GM10248 (cell line): ENCODE results near the gene SMOC2.
"Not testable (repeated sequence)": the region's sequence is repeated elsewhere in the genome, so short reads cannot be mapped to it uniquely, and the experiment has no call there.

ENCODE experiments used
- CTCF ChIA-PET: fragments of 300-600 bp; sonication (Branson Sonifier 250); formaldehyde crosslinking; extraction: SDS; loops from one replicate; lab custom pipeline; 2021; ENCODE audit warnings: antibody characterized with exemption; lab: Yijun Ruan, JAX
- POLR2A ChIA-PET: fragments of 350-650 bp; sonication (Branson Sonifier 250); formaldehyde crosslinking; extraction: SDS; loops from one replicate; lab custom pipeline; 2020; ENCODE audit warnings: antibody characterized with exemption; lab: Yijun Ruan, JAX
- DNase-seq: peaks from one replicate; pipeline ENCODE4 v3.0.0; 2012; ENCODE audit errors: extremely low spot score
- TF ChIP-seq, protein P1 (sequence below): IDR thresholded peaks from 2 replicates; pipeline ENCODE4 v1.5.1; 2012; ENCODE audit warnings: mild to moderate bottlenecking, low read depth; ENCODE audit errors: extremely low read depth, missing control alignments, control extremely low read depth

SMOC2 gene

DNA sequence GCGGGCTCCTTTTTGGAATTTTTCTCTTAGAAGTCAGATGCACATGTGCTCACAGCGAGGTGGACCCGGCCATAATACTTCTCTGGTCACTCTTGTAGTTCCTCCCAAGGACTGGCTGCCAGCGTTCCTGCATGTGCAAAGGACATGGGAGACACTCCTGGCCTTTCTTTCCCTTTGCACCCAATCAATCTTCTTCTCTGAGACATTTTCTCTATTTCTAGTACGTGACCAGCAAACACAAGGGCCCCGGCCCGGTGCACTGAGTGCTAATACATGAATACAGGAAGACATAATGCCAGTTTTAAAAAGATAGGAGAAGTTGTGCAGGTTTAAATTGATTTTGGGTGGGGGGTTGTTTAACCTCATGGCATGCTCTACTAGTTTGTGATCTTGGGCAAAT is 233.6 kb downstream of the SMOC2 start:
- ChIA-PET CTCF (interaction anchor here (1.1 kb wide), 1 partner anchor 14 kb away, joined by 3 read pairs; no protein-coding TSS in a partner anchor), POLR2A (no interaction called here)

DNA sequence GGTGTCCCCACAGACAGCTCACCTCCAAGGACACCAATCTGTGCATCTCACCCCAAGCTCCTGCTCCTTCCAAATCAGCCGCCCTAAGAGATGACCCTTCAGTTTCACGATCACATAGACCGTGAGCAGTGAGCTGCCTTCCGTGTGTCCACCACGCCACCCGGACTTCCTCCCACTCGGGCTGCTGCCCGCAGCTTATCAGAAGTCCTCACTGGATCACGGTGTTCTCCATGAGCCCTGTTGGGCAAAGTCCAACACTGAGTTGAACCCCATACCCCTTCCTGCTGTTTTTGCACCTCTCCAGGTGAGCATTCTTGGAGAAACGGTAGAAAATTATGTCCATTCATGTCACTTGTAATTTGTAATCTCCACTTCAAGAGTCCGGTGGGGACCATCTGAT is 234.4 kb downstream of the SMOC2 start:
- TF ChIP-seq, protein P1, sequence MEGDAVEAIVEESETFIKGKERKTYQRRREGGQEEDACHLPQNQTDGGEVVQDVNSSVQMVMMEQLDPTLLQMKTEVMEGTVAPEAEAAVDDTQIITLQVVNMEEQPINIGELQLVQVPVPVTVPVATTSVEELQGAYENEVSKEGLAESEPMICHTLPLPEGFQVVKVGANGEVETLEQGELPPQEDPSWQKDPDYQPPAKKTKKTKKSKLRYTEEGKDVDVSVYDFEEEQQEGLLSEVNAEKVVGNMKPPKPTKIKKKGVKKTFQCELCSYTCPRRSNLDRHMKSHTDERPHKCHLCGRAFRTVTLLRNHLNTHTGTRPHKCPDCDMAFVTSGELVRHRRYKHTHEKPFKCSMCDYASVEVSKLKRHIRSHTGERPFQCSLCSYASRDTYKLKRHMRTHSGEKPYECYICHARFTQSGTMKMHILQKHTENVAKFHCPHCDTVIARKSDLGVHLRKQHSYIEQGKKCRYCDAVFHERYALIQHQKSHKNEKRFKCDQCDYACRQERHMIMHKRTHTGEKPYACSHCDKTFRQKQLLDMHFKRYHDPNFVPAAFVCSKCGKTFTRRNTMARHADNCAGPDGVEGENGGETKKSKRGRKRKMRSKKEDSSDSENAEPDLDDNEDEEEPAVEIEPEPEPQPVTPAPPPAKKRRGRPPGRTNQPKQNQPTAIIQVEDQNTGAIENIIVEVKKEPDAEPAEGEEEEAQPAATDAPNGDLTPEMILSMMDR = no peak
- ChIA-PET CTCF (no interaction called here), POLR2A (no interaction called here)
- DNase-seq = no peak

More for the DNA sequence above, 233.6 kb downstream of the SMOC2 start:
- DNase-seq = no peak
- TF ChIP-seq, protein P1 = no peak

DNA sequence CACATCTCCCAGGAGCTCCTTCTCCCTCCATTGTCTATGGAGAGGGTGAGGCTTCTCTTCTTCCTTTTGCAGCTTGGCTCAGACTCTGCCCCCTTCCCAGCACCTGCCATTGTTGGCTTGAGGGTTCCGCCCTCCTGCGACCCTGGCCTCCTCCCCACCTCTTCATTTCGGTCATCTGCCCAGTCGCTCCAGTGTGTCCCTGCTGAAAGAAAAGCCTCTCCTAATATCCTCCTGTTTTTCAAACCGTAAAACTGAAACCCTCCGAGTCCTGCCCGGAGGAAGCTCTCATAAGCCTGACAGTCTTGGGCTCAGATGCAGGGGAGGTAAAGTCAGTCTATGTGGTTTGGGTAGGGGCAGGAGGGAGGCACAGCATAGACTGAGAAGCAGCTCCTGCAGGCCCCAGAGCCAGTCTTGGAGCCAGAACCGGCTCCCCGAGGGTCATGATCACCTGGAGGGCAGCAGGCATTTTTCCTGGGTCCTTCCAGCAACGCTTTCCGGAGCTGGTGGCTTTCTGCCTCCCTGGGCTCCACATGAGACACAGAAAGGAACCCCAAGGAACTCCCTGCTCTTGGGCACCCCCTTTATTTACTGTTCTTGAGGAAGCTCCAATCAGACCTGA is 235.1 kb downstream of the SMOC2 start:
- CTCF ChIA-PET = interaction anchor here (1.7 kb wide), 1 partner anchor 9 kb away, joined by 3 read pairs; no protein-coding TSS in a partner anchor
- TF ChIP-seq, protein P1 = no peak
- POLR2A ChIA-PET = no interaction called here
- no peak for DNase-seq

DNA sequence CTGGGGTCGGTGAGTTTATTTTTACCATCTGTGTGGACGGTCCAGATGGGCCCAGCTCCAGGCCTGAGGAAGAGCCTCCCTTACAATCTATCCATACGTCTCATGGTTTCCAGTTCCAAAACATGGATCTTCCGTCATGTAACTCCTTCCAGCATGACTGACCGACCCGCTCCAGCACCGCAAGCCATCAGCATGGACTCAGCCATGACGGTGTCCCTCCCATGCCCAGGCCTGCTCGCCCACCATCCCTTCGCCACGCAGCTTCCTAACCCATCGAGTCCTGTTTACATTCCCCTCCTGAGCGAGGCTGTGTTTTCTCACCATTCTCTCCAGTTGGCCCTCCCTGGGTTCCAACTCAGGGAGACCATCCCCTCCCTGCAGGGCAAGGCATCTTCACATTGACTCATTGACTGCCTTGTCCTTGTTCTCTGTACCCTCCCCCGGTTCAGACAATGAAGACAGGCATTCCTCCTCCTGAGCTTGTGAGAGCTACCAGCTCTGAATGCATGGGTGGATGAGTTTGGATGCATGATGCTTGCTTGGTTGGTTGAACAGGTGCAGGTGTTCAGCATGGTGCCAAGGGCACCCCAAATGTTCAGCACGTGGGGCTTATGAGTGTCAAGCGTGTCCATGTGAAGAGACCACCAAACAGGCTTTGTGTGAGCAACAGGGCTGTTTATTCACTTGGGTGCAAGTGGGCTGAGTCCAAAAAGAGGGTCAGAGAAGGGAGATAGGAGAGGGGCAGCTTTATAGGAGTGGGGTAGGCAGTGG is 235.8 kb downstream of the SMOC2 start:
- CTCF ChIA-PET = interaction anchor here (1.7 kb wide), 1 partner anchor 10 kb away, joined by 3 read pairs; no protein-coding TSS in a partner anchor
- POLR2A ChIA-PET = no interaction called here
- no peak for DNase-seq
- TF ChIP-seq, protein P1 = no peak

DNA sequence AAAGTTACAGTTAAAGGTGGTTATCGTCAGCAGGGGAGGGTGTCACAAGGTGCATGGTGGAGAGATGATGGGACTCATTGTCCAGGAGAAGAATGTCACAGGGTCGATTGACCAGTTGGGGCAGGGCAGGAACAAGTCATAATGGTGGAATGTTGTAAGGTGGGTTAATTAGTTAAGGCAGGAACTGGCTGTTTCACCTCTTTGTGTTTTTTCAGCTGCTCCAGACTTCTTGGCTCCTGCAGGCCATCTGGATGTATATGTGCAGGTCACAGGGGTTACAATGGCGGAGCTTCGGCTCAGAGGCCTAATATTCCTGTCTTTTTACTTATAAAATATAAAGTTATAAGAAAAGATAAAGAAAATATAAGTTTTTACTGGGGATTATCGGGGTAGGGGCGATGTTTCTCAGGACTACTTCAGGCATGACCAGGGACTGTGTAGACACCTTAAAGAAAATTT is 236.4 kb downstream of the SMOC2 start:
- DNase-seq, POLR2A ChIA-PET: not testable (repeated sequence)
- CTCF ChIA-PET = interaction anchor here (1.7 kb wide), 1 partner anchor 11 kb away, joined by 3 read pairs; no protein-coding TSS in a partner anchor

DNA sequence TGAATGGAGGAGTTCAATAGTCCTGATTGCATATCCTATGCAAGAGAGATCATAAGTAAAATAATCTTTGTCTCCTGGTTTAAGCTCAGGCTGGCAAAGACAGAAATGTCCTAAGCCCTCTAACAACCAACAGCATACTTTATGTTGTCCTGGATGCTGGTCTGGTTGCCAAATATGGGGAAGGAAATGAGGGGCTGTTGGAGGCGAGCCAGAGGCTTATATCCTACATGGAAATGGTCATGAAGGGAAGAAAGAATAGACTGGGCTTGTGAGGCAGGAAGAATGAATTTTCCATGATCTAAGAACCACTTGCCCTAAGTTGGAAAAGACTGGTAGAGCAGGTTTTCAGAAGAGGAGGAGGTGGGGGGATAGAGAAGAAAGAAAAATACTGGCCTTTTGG is 237.1 kb downstream of the SMOC2 start:
- TF ChIP-seq, protein P1 = no peak
- POLR2A ChIA-PET = no interaction called here
- no peak for DNase-seq
- CTCF ChIA-PET = no interaction called here

DNA sequence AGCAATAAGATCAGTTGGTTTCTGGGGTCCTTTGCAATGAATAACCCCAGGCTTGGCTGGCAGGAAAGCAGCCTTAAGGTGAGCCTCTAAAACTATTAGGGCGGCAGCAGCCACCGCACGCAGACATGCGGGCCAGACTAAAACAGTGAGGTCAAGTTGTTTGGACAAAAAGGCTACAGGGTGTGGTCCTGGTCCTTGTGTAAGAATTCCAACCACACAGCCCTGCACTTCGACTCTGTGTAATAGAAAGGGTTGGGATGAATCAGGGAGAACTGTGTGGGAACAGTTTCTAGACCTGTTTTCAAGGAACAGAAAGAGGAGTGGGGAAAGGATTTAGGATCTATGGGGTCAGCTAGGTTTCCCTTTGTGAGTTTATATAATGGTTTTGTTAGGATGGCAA is 237.6 kb downstream of the SMOC2 start:
- DNase-seq = no peak
- CTCF ChIA-PET = no interaction called here
- TF ChIP-seq, protein P1 = no peak
- POLR2A ChIA-PET = no interaction called here
